NCI-H146 treated with DMSO at 0.1 percent for 48 hours (cell line): ENCODE measurements around the gene PPP1R2B.
"Not testable (repeated sequence)": the region's sequence is repeated elsewhere in the genome, so short reads cannot be mapped to it uniquely, and the experiment has no call there.

ENCODE experiments used
- DNase-seq: peaks from one replicate; lab custom pipeline; 2025; ENCODE audit not compliant: unreplicated experiment; lab: John Stamatoyannopoulos, UW

PPP1R2B gene

GRCh38 chr5:156850206-156850751 is at the start of gene PPP1R2B:
PPP1R2B (plus strand) TSS chr5:156850295; CDS start chr5:156850563, 268 bp downstream.
- DNase-seq, result no peak

GRCh38 chr5:156800929-156801328 is 49.2 kb upstream of the PPP1R2B start:
- no peak for DNase-seq

DNA sequence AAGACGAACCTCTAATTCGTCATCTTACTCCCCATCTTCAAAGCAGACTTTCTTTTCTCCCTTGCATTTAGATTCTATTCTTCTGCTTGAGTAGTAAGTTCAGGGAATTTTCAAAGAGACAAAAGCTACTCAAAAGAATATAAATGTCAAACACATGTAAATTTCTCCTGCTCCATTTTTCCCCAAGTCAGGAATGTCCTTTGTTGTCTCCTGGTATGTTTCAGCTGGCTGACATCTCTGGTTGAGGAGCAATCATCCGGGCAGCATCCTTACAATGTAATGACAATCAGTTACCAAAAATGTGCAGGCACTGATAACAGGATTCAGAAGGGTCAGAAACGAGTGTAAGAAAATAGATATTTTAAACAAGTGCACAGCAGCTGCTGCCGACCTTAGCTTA is 47.6 kb upstream of the PPP1R2B start:
- DNase-seq, result no peak

GRCh38 chr5:156803404-156803803 is 46.7 kb upstream of the PPP1R2B start:
- DNase-seq, result no peak

- DNase-seq, result no peak
Measured at GRCh38 chr5:156812959-156813358, 37.1 kb upstream of the PPP1R2B start.

GRCh38 chr5:156815988-156816599 is 34.0 kb upstream of the PPP1R2B start:
- DNase-seq, result no peak

DNA sequence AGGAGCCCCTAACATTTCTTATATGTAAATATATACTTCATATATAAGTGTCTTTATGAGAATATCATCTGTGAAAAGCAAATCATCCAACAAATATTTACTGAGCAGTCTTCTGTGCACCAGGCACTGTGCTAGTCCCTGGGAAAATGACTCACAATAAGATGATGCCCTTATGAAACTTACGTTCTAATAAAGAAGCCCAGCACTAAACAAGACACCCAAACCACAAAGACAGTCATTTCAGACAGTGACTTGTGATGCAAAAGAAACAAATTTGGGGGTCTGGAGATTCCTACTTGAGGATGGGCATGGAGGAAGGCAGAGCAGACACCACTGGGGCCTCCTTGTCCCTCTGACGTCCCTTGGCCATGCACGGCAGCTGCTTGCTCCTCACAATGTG is 30.6 kb upstream of the PPP1R2B start:
- DNase-seq, result no peak

DNA sequence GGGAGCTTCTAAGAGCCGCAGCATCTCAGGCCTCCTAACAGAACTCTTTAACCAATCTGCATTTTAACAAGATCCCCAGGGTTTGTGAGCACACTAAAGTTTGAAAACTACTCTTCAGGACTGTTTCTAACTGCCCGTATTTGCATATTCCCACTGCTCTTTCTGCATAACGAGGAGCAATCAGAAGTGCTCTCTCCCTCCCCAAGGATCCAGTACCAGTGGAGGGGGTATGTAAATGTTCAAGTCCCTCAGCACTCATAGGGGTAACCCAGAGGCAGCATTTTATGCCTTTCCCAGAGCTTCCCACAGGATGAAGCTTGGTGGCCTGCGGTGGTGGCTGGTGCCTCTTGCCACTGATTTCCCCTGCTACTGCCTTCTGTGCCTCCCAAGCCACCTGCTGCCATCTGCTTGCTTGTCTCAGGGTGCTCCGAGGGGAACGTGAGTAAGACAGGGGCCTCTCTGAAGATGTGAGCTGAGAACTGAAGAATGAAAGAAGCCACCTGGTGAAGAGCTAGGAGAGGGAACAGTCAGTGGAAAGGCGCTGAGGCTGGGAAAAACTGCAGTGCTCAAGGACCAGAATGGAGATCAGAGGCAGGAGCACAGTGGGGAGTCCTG is 30.0 kb upstream of the PPP1R2B start:
- DNase-seq, result no peak

- no peak for DNase-seq
Measured at GRCh38 chr5:156824241-156824640, 25.9 kb upstream of the PPP1R2B start.

DNA sequence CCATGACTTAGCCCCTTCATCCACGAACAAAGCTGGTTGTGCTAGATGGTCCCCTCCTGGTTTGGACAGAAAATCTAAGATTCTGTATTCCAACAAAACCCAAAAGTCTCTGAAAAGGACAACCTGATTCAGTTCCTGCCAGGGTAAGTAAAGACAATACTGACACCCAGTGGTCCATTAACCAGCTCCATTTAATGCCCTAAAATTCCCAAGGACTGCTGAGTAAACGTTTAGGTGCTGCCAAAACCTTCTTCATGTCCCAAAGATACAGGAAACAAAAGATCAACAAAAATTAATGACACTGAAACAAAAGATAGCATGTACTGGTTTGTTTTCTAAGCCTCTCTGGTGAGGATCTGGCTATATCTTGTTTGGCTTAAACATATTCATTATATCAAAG is 25.3 kb upstream of the PPP1R2B start:
- no peak for DNase-seq

GRCh38 chr5:156825688-156826087 is 24.4 kb upstream of the PPP1R2B start:
- no peak for DNase-seq

- DNase-seq, result no peak
Measured at GRCh38 chr5:156826150-156826549, 23.9 kb upstream of the PPP1R2B start.

DNA sequence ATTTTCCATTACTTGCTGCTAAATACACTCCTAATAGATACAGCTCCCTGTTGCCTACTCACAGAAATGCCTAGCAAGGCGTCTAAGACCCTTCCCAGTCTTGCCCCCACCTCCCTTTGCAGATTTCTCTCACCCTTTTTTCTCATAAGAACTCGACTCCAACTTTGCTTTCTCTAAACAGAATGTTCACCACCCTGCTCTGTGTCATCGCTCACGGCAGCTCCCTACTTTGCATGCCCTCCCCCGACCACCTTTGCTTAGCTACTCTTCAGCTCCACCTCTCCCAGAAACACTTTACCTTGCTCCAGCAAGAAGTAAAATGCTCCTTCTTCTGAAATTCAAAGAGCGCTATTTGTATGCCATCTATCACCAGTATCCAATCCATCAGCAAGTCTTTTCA is 15.2 kb upstream of the PPP1R2B start:
- DNase-seq, result no peak

- no peak for DNase-seq
Measured at GRCh38 chr5:156835905-156836304, 14.2 kb upstream of the PPP1R2B start.

DNA sequence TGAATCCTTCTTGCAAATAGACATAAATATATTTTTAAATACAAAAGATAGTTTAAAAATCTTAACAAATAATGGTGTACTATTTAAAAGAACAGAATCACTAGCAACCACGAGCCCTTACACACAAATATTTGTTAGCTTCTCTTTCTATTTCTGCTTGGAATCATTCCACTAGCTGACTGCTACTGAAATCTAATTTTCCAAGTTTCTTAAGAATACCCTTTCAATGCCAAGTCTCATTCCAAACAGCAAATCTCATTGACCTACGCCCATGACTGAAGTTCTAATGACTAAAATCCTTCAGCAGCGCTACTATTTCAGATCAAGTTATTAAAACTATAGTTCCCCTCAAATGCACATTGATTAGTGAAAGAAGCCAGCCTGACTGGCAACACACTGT is 13.2 kb upstream of the PPP1R2B start:
- no peak for DNase-seq

DNA sequence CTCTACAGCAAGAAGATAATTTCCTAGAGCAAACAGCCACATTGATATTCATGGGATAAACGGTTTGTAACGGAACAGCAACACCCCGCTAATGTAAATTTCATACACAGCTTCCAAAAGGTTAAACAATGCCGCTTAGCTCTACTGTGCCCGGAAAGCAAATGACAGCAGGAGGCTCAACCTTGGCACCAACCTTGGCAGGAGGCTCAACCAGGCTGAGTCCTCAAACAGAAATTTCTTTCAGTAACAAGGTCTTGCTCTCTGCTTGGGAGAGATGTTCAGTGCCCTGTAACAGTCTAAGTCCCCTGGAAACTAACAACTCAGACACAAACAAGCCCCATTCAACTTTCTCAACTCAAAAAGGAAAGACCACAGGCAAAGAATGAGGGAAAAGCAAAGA is 11.1 kb upstream of the PPP1R2B start:
- DNase-seq, result no peak

GRCh38 chr5:156841737-156842136 is 8.4 kb upstream of the PPP1R2B start:
- DNase-seq, result no peak

DNA sequence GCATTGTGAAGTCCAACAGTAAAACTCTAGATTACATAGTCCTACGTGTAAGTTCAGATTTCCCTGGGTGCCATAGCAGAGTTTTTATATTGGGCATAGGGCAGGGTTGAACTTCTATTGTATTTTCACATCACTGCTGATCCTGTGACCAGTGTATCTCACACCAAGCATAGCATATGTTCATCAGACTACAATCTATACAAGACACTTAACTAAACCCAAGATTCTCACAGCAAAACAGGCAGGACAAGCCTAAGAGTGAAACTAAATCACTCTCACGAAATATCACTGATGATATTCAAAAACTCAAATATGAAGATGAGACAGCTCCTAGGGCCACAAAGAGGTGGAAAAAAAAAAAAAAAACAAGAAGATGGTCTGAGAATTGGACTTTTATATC is 3.2 kb upstream of the PPP1R2B start:
- no peak for DNase-seq

DNA sequence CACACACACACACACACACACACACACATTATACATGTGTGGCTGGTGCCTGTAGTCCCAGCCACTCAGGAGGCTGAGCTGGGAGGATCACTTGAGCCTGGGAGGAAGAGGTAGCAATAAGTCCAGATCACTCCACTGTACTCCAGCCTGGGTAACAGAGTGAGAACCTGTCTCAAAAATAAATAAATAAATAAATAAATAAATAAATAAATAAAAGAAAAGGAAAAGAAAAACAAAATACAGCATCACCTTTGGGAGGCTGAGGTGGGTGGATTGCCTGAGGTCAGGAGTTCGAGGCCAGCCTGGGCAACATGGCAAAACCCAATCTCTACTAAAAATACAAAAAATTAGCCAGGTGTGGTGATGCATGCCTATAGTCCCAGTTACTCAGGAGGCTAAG is 1.6 kb upstream of the PPP1R2B start:
- DNase-seq, result not testable (repeated sequence)

DNA sequence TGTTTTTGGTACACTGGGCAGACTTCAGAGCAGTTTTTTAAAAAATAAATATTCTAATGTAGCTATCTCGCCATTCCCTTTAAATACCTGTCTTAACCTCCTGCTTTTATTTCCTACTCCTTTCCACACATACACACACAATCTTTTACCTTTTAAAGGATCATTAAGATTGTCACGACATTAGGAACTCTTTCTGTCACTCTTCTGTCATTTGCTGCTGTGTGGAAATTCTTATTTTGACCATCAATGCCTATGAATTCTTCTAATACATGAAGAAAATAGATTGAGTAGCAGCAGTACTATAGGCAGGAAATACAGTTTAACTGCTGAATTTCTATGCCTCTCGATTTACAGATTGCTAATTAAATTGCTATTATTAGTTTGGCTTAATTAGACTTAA is 1.8 kb downstream of the PPP1R2B start:
- no peak for DNase-seq

DNA sequence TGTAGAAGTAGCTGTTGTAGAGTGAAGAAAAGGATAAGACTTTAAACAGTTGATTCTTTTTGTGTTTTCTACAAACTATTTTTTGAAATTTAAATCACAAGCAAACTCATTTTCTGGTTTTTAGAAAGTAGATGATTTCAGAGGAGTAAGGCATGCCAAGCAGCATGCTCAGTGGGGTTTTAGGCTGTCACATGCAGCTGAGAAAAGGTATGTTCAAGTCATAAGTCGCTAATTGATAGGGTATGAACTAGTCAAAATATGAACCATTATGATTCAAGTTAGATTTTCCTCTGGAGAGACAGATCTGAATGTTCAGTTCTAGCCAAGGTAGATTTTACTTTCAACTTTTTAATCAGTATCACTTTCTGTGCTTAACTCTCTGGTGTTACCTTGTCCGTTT is 3.0 kb downstream of the PPP1R2B start:
- not testable (repeated sequence) for DNase-seq

- no peak for DNase-seq
Measured at GRCh38 chr5:156865427-156865826, 15.3 kb downstream of the PPP1R2B start.

DNA sequence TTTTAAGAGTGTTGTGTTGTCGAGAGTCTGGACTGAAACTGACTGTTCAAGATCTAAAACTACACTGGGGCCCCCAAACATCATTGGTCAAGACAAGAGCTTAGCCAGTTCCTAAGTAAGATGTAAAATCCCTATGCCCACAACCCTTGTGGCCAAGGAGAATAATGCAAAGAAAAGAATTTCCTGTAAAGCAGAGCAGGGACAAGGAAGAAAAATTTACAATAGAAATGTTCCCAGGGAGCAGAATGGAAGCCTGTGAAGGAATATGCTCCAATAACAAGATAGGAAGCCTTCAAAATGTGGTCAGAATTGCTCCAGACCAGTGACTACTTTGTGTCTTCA is 20.4 kb downstream of the PPP1R2B start:
- no peak for DNase-seq
